Measurements from ENCODE around the gene ADAMTS18.

DNA sequence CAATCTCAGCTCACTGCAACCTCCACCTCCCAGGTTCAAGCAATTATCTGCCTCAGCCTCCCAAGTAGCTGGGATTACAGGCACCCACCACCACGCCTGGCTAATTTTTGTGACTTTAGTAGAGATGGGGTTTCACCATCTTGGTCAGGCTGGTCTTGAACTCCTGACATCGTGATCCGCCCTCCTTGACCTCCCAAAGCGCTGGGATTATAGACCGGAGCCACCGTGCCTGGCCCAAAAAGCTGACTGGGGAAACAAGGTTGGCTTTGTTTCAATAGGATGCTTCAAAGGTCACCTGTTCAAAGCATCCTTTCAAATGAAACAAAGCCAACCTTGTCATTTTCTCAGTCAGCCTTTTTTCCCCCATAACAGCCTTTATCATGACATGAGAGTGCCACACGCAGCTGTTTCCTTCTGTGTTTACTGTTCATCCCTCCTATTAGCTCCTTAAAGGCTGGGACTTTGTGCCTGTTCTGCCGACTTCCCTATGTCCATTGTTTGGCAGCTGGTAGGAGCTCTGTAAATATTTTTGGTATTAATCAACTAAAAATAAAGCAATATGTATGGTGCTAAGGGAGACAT is 51.1 kb downstream of the ADAMTS18 start:
- TF ChIP-seq, protein P1, sequence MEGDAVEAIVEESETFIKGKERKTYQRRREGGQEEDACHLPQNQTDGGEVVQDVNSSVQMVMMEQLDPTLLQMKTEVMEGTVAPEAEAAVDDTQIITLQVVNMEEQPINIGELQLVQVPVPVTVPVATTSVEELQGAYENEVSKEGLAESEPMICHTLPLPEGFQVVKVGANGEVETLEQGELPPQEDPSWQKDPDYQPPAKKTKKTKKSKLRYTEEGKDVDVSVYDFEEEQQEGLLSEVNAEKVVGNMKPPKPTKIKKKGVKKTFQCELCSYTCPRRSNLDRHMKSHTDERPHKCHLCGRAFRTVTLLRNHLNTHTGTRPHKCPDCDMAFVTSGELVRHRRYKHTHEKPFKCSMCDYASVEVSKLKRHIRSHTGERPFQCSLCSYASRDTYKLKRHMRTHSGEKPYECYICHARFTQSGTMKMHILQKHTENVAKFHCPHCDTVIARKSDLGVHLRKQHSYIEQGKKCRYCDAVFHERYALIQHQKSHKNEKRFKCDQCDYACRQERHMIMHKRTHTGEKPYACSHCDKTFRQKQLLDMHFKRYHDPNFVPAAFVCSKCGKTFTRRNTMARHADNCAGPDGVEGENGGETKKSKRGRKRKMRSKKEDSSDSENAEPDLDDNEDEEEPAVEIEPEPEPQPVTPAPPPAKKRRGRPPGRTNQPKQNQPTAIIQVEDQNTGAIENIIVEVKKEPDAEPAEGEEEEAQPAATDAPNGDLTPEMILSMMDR (IDR thresholded peaks at IDR 0.05 in 2 of 3, conservative IDR thresholded peaks at IDR 0.05 in 1 of 3; ENCODE audit: insufficient read depth in 2 of 3, low read depth in 1 of 3, low read length in 3 of 3), result no peak
- no peak for TF ChIP-seq PRDM10 (IDR thresholded peaks at IDR 0.05; ENCODE audit: partially characterized antibody)
- TF ChIP-seq, protein P2, sequence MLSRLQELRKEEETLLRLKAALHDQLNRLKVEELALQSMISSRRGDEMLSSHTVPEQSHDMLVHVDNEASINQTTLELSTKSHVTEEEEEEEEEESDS (CRISPR knock-in tag; IDR thresholded peaks at IDR 0.05), result no peak
- no peak for TF ChIP-seq MTF1 (CRISPR knock-in tag; IDR thresholded peaks at IDR 0.05; ENCODE audit: borderline replicate concordance)
- TF ChIP-seq POLR2AphosphoS5 (IDR thresholded peaks at IDR 0.05; ENCODE audit: control insufficient read depth, insufficient read depth, low read depth, low read length), result no peak
- TF ChIP-seq MTA2 (IDR thresholded peaks at IDR 0.05; ENCODE audit: low read depth), result no peak
- TF ChIP-seq IRF2 (CRISPR knock-in tag; IDR thresholded peaks at IDR 0.05), result no peak
- TF ChIP-seq HIVEP1 (CRISPR knock-in tag; IDR thresholded peaks at IDR 0.05), result no peak
- no peak for TF ChIP-seq USF2 (CRISPR knock-in tag; IDR thresholded peaks at IDR 0.05)
- TF ChIP-seq, protein P3, sequence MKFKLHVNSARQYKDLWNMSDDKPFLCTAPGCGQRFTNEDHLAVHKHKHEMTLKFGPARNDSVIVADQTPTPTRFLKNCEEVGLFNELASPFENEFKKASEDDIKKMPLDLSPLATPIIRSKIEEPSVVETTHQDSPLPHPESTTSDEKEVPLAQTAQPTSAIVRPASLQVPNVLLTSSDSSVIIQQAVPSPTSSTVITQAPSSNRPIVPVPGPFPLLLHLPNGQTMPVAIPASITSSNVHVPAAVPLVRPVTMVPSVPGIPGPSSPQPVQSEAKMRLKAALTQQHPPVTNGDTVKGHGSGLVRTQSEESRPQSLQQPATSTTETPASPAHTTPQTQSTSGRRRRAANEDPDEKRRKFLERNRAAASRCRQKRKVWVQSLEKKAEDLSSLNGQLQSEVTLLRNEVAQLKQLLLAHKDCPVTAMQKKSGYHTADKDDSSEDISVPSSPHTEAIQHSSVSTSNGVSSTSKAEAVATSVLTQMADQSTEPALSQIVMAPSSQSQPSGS (CRISPR knock-in tag; IDR thresholded peaks at IDR 0.05), result no peak
- no peak for TF ChIP-seq LEF1 (IDR thresholded peaks at IDR 0.05)
- TF ChIP-seq POLR2A (conservative IDR thresholded peaks at IDR 0.05), result no peak
